HG02642 (cell line): Measurements from ENCODE around the gene OR2A12.
"Not testable (repeated sequence)": the region's sequence is repeated elsewhere in the genome, so short reads cannot be mapped to it uniquely, and the experiment has no call there.

Source experiments
- ATAC-seq: cut with Tn5 transposase; IDR thresholded peaks from one replicate; pipeline ENCODE4 v1.9.1; 2021; ENCODE audit warnings: mild to moderate bottlenecking; ENCODE audit not compliant: unreplicated experiment, poor library complexity

OR2A12 gene

DNA sequence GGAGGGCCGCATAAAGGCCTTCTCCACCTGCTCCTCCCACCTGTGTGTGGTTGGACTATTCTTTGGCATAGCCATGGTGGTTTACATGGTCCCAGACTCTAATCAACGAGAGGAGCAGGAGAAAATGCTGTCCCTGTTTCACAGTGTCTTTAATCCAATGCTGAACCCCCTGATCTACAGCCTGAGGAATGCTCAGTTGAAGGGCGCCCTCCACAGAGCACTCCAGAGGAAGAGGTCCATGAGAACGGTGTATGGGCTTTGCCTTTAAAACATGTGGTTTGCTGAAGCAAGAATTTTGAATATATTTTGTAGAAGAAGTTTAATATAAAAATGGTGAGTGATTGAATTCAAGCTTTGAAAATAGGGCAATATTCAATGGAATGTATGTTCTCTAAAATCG, 24.2 kb downstream of the OR2A12 start:
- ATAC-seq: no peak

DNA sequence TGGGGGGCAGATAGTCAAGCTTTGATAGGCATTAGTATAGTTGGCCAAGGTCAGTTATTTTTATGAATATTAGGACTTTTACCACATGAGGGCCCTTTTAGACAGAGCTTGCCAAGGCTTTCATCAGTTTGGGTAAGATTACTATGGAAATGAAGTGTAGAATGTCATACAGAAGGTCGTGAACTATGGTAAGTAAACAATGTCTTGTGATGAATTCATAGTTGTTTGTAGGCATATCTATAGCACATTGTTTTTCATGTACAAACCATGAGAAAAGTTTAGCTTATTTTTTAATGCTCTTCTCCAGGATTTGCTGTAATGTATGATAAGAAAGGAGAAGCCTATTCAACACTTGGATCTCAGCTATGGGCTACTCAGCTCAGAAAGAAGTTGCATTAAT, 27.6 kb downstream of the OR2A12 start:
- no peak for ATAC-seq

DNA sequence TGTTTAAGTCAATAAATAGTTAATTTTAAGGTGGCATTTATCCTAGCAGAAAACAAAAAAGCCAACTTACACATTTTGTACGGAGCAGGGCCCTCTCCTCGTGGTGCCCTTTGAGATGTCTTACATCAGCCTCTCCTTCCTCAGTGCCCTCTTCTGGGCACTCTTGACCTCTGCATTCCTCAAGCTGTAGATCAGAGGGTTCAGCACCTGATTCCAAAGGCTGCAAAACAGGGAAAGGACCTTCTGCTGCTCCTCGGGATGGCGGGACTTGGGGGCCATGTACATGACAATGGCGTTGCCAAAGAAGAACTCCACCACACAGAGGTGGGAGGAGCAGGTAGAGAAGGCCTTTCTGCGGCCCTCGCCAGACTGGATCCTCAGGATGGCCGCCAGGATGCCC, 32.3 kb downstream of the OR2A12 start:
- no peak for ATAC-seq

DNA sequence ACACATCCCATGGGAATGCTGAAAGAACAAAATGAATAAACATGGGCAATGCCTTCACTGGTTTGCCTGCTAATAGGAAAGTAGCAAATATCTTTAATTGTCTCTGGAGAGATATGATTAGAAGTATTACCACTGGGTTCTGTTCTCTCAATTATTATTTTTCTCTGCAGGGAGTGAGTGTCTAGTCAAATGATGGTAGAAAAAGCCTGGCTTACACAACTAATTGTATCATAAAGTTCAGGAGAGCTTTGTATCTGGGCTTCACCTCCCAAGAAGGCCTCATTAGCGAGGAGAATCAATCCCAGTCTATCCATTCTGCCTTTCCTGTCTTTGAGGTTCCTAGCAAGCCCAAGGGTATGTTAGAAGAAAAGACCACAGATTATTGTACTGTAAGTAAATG, 36.8 kb downstream of the OR2A12 start, which contains the start of gene OR2A14:
Gene OR2A14 (plus strand): TSS at position 301 of the 400 bp plus-strand sequence. CDS start 5,937 bp downstream, outside the sequence.
- no peak for ATAC-seq

DNA sequence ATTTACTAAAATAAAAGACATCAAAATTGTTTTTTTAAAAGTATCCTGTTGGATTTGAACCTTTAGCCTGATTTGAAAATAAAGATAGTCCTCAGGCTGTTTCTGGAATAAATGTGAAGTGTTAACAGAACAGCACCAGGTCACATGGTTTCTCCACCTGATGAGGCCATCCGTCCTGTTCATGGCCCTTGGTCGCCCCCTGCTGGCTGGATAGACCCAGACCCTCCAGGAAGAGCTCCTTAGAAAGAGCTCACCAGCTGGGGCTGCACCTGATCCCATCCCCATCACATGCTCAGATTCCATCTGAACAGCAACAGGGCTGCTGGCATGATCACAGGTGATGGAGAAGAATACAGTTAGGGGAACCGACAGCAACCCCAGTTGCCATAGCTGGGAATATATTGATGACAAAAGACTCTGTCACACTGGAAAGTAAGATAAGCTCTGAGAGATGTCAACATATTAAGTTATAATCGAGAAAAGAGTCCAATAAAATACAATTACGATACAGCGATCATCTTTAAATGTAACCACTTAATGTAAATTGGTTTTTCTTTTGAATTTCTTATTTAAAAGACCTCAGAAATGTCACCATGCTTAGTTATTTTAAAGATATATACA, 41.7 kb downstream of the OR2A12 start:
- ATAC-seq: peak; percentile 100

DNA sequence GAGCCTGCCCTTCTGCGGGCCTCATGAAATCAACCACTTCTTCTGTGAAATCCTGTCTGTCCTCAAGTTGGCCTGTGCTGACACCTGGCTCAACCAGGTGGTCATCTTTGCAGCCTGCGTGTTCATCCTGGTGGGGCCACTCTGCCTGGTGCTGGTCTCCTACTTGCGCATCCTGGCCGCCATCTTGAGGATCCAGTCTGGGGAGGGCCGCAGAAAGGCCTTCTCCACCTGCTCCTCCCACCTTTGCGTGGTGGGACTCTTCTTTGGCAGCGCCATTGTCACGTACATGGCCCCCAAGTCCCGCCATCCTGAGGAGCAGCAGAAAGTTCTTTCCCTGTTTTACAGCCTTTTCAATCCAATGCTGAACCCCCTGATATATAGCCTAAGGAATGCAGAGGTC, 43.5 kb downstream of the OR2A12 start:
- not testable (repeated sequence) for ATAC-seq

DNA sequence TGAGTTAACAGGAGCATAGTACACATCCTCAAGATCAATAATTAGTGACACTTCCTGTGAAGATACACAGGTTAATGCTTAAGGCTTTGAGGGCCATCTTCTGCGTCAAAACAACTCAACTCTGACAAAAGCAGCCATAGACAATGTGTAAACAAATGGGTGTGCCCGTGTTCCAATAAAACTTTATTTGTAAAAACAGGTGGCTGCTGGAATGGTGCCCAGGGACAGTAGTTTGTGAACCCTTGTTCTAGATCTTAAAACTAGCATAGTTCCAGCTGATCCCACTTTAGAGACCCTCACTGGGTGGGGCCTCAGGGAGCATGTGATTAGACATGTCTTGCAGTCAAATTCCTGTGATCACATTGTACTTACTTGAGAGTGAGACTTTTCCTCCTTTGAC, 44.7 kb downstream of the OR2A12 start:
- ATAC-seq: no peak

DNA sequence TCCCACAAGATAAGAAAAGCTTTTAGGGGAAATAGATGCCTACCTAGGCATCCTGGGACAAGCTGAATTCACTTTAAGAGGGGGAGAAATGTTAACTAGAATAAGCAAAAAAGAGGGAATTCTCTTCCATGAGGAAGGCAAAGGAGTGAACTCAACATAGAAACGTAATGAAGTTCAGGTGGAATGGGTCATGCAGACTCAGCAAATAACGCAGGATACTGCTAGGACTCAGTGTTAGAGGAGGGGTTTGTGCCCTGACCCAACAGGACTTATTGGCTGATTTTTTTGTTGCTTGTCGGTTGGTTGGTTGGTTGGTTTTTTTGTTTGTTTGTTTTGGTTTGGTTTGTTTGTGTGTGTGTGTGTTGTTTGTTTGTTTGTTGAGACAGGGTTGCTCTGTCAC, 46.2 kb downstream of the OR2A12 start:
- no peak for ATAC-seq

DNA sequence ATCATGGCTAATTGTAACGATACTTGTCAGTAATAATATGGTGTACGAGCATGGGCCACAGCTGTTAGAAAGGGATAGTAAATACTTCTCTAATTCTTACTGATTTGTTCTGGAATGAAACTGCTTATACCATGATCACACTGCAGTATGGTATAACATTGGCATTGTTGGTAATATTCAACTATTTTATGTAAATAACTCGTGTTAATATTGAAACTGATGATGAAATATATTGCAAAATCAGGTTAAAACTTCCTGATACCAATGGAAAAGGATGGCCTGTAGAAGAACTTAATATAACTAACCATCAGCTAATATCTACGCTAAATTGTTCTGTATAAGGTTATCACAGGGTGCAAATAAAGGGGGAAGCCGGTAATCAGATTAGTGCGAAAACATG, 47.2 kb downstream of the OR2A12 start:
- no peak for ATAC-seq

DNA sequence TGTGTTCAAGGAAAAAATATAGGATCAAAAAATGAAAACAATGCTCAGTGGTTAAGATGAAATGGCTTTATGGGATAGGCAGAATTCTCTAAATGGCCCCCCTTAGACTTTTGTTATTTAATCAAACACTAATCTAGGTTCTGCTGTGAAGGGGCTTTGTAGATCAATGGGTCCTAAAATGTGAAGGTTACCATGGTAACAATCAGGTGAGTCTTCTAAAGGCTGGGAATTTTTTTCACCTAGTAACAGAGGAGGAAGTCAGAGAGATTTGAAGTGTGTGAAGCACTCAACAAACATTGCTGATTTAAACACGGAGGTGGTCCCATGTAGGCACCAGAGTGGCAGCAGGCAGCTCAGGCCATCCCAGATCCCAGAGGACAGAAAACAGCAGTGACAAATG, 48.0 kb downstream of the OR2A12 start:
- no peak for ATAC-seq

DNA sequence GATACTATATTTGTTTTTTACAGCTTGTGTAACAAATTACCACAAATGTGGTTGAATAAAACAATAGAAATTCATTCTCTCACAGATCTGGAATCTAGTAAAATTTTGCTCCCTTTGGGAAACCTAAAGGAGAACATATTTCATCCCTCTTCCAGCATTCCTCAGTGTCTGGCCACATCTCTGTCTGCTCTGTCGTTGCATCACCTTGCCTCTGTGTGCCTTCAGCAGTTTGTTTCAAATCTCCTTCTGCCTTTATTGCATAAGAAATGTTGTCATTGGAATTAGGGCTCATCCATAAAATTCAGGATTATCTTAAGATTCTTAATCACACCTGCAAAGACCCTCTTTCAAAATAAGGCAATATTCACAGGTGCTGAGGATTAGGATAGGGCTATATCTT, 51.4 kb downstream of the OR2A12 start:
- ATAC-seq: no peak

DNA sequence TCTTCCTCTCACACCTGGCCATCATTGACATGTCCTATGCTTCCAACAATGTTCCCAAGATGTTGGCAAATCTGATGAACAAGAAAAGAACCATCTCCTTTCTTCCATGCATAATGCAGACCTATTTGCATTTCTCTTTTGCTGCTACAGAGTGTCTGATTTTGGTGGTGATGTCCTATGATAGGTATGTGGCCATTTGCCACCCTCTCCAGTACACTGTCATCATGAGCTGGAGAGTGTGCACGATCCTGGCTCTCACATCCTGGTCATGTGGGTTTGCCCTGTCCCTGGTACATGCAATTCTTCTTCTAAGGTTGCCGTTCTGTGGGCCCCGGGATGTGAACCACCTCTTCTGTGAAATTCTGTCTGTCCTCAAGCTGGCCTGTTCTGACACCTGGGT, 56.1 kb downstream of the OR2A12 start:
- no peak for ATAC-seq

DNA sequence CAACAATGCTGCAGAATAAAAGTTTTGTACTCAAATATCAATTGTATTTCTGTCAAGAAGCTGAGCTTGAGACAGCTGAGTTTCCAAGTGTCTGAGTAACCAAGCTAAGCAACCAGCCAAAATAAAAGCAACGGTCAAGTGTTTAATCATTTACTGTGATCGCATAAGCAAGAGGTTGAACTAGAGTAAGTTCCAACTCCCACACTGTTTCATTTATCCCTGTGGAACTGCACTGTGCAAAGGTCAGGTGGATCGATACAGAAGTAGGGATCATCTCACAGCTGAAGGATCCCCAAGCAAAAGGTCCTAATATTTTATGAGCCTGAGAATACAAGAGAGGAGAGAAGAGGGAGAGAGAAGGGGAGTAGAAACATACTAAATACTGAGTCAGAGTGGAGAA, 58.3 kb downstream of the OR2A12 start:
- no peak for ATAC-seq

DNA sequence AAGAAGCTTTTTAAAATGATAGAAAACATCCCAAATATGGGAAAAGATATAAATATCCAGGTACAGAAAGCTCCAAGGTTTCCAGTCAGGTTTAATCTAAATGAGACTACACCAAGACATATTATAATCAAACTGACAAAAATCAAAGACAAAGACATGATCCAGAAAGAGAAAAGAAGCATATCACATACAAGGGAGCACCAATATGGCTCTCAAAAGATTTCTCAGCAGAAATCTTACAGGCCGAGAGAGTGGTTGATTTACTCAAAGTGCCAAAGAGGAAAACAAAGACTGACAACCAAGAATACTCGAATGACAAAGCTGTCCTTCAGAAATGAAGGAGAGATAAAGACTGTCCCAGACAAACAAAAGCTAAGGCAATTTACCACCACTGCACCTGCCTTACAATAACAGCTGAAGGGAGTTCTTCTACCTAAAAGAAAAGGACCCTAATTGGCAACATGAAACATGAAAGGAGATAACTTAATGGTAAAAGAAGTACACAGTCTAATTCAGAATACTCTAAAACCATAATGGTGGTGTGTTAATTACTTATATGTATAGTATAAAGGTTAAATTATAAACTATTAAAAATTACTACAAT, 62.2 kb downstream of the OR2A12 start:
- no peak for ATAC-seq
